GM18520 (cell line): ENCODE data around the gene FBXL4.
A peak's percentile ranks its signal among the peaks of the same experiment; 100 is the strongest.
"Not testable (repeated sequence)": the region's sequence is repeated elsewhere in the genome, so short reads cannot be mapped to it uniquely, and the experiment has no call there.

Source experiments
- ATAC-seq: cut with Tn5 transposase; IDR thresholded peaks from one replicate; pipeline ENCODE4 v1.9.1; 2021; ENCODE audit not compliant: unreplicated experiment

The FBXL4 gene

DNA sequence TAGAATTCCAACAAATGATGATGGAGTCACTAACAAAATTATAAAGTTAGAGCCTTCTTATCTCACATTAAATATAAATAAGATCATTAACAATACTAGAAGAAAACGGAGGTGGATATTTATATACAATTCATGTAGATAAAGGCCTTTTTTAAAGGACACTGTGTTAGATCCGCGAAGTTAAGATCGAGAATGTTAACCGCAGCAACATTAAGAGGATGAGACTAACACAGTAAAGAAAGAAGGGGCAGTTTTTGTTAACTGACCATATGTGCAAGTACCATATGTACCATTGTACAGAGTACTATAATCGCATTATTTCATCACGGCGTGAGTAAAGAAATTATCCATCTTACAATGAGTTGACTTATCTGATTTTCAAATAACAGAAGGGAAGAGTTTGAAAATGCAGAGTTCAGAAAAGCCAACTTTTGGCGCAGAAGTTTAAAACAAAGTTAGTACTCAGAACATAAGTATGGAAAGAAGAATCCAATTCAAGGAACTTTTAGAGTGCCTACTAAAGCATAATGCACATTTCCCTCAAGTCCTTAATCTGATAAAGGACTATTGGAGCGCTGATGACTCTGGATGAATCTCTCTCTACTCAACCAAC, 1.4 kb downstream of the FBXL4 start:
- no peak for ATAC-seq

GRCh38 chr6:98945311-98946115, 2.2 kb downstream of the FBXL4 start:
- ATAC-seq = no peak

DNA sequence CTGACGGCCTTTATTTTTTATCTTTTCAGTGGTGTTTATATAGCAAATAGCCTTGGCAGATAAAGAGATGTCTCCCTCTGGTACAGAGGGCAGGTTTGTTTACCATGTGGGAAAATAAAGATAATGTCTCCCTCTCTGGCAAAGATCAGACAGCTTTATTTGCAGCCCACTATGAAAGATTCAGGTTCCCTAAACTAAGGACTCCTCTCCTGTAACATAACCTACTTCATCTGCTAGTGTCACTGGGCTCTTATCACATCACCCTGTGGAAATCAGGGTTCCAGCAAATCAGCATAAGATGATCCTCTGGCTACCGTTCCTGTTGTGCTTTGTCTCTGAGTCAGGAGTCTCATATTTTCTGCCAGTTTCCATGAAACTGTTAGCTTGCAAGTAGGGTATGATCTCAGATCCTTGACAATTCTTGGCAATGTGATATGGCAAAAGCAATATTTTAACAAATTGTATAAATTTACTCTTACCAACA, 3.1 kb downstream of the FBXL4 start:
- ATAC-seq = no peak

GRCh38 chr6:98944168-98944567, 3.6 kb downstream of the FBXL4 start:
- no peak for ATAC-seq

DNA sequence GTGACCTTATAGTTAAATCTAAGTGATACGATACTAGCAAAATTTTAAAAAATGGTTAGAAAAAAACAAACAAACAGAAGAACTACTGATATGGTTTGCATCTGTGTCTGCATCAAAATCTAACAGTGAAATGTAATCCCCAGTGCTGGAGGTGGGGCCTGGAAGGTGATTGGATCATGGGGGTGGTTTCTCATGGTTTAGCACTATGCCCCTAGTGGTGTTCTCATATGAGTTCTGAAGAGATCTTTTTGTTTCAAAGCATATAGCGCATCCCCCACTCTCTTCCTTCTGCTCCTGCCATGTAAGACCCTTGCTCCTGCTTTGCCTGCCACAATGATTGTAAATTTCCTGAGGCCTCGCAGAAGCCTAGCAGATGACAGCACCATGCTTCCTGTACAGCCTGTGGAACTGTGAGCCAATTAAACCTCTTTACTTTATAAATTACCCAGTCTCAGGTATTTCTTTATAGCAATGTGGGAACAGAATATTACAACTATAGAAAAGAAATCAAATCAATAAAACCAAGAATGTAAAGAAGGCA, 5.4 kb downstream of the FBXL4 start:
- ATAC-seq = no peak

GRCh38 chr6:98941319-98941718, 6.4 kb downstream of the FBXL4 start:
- no peak for ATAC-seq

DNA sequence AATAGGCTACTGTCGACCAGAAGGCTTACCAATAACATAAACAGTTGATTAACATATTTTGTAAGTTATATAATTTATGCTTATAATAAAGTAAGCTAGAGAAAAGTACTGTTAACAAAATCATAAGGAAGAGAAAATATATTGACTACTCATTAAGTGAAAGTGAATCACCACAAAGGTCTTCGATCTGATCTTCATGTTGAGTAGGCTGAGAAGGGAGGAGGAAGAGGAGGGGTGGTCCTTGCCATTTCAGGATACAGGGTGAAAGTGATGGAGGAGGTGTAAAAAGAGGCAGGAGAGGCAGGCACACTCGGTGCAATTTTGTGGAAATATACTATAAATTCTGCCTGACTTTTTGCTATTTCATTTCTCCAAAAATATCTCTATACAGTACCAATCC, 10.4 kb downstream of the FBXL4 start:
- ATAC-seq = no peak

- ATAC-seq = no peak
These were observed 15.4 kb downstream of the FBXL4 start for GRCh38 chr6:98932381-98932780.

- no peak for ATAC-seq
These were observed 16.1 kb downstream of the FBXL4 start for GRCh38 chr6:98931696-98932095.

GRCh38 chr6:98929498-98930060, 18.2 kb downstream of the FBXL4 start:
- no peak for ATAC-seq

DNA sequence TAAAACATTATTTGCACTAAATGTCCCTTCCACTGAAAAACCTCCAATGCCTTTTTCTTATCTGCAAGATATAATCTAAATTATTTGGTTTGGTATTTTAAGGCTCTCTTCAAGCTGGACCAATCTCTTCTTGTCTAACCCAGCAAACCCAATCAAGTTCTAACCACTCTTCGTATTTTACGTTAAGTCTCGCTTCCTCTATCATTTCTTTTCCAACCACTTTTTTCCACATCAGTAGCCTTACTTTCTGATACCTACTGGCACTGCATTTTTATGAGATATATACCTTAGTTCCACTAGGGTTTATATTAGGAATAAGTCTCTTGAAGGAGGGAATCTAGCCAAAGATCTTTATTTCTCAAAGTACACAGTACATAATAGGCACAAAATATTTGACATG, 19.1 kb downstream of the FBXL4 start:
- no peak for ATAC-seq

DNA sequence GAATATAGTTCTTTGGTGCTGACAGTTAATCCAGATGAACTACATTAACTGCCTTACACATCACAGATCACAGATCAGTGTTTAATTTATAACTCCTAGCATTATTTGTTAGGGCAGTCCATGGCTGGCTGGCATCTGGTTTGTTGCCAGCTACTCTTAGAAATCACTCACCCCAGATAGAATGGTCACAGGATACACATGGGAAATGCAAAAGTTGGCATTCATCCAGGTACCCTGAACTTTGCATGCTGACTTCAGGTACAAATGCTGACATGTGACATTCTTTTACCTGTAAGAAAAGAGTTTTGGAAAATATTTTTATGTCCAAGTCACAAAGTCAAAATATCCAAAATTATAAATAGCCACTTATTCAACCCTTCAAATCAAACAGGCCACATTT, 20.2 kb downstream of the FBXL4 start:
- no peak for ATAC-seq

DNA sequence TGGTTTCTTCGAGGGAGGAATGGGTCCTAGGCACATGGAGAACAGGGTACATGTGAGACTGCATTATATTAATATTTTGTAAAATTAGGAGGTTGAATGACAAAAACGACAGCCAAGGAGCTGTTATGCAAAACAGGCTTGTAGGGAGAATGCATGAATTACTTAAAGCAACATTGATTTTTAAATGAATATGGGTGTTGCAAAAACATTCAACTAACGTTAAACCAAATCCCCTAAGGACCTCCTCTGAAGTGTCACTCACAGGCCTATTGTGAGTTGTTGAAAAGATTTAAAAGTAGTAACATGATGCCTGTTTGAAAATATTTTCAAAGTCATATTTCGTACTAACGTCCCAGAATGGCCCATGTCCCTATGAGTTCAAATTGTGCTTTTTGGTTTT, 21.9 kb downstream of the FBXL4 start:
- ATAC-seq = no peak

DNA sequence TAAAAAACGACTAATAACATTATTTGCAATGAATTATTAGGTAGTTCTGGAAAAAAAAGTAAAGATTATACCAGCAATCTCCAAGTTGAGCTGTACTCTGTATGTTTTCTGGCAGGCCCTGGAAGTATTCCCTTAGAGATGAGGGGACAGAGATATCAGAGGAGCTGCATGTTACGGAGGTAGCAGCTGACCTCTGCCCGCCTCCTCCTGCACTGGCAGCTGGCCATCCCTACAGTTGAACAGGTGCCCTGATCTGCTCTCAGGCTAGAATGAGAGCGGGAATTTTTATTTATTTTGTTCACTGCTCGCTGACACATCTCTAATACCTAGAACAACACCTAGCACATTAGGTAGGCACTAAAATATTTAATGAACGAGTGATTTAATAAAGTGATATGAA, 23.1 kb downstream of the FBXL4 start:
- ATAC-seq = no peak

- ATAC-seq = peak; percentile 80
These were observed 26.8 kb downstream of the FBXL4 start for GRCh38 chr6:98920904-98921431.

DNA sequence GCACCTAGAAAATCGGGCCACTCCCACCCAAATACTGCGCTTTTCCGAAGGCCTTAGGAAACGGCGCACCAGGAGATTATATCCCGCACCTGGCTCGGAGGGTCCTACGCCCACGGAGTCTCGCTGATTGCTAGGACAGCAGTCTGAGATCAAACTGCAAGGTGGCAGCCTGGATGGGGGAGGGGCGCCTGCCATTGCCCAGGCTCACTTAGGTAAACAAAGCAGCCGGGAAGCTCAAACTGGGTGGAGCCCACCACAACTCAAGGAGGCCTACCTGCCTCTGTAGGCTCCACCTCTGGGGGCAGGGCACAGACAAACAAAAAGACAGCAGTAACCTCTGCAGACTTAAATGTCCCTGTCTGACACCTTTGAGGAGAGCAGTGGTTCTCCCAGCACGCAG, 36.8 kb downstream of the FBXL4 start:
- ATAC-seq = not testable (repeated sequence)

GRCh38 chr6:98909236-98909635, 38.5 kb downstream of the FBXL4 start:
- no peak for ATAC-seq

DNA sequence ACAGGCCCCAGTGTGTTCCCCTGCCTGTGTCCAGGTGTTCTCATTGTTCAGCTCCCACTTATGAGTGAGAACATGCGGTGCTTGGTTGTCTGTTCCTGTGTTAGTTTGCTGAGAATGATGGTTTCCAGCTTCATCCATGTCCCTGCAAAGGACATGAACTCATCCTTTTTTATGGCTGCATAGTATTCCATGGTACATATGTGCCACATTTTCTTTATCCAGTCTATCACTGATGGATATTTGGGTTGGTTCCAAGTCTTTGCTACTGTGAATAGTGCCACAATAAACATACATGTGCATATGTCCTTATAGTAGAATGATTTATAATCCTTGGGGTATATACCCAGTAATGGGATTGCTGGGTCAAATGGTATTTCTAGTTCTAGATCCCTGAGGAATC, 41.4 kb downstream of the FBXL4 start:
- ATAC-seq = not testable (repeated sequence)

DNA sequence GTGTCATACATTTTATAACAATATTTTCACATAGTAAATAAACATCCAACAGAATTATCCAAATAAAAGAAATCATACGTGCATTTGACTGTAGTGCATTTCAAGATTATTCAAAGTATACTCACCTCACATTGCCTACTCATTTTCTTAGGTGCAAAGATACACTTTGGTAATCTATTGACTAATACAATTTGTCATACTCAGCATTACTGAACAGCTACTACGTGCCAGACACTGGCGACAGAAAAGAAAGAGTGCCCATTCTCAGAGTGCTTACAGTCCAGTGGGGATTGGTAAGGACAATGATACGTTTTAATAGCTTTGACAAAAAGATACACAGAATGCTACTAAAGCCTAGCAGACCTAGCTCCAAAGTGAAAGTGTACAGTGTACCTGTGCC, 42.0 kb downstream of the FBXL4 start:
- no peak for ATAC-seq

DNA sequence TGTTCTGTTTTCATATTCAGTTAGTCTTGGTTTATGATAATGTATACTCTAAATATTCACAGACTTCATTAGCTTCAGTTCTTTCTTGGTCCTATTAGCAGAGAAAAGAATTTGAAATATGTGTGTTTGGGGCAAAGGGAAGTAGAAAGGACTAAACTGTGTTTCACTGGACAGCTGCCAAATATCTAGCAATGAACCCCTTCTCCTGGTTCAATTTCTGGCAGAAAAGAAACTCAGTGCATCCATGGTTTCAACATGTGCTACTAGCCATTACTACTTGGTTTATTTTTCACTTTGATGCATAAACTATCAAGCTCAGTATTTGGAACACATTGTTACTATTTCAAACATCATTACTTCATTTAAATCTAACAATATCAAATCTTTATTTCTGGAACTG, 43.6 kb downstream of the FBXL4 start:
- no peak for ATAC-seq

- no peak for ATAC-seq
These were observed 47.0 kb downstream of the FBXL4 start for GRCh38 chr6:98900706-98901105.

GRCh38 chr6:98894810-98895209, 52.9 kb downstream of the FBXL4 start:
- ATAC-seq = no peak
